HepG2 (cell line): Measurements from ENCODE around the gene PIP5KL1. TPM values are rescaled to one million over a fixed set of nuclear protein-coding genes. Genes with fewer than 3 reads are reported as not detected.

Experiments
- ATAC-seq: fragments of 200-7000 bp; cut with Tn5 transposase; 3 replicates; pipeline ENCODE4 v1.9.1; 2020; ENCODE audit warnings: mild to moderate bottlenecking, moderate library complexity
- BruUV-seq: library from RNA; stranded (reverse); fragments of 400-500 nt; replicated peaks from 2 replicates; lab custom pipeline; 2021; lab: Mats Ljungman, UMichigan
- CTCF ChIA-PET: fragments of 300-600 bp; formaldehyde crosslinking; extraction: SDS; loops from one replicate; lab custom pipeline; 2021; ENCODE audit warnings: low total read pairs, inconsistent platforms, low intra/inter-chr PET ratio; lab: Yijun Ruan, JAX
- POLR2A ChIA-PET: fragments of 350-600 bp; sonication (Branson Sonifier 250); formaldehyde crosslinking; loops from one replicate; lab custom pipeline; 2020; ENCODE audit warnings: antibody characterized with exemption, inconsistent platforms; lab: Yijun Ruan, JAX
- DNase-seq: peaks from one replicate; pipeline ENCODE4 v3.0.0-alpha.2; 2015; ENCODE audit warnings: low spot score
- FAIRE-seq: peaks from 3 replicates; lab custom pipeline; 2011; peaks lifted over from hg19 to GRCh38; lab: Jason Lieb, UNC
- H2AFZ ChIP-seq: one replicate; pipeline ENCODE4 v1.6.1; 2011; ENCODE audit warnings: low read length, inconsistent platforms
- H3K27ac ChIP-seq: fragments of 300-600 bp; 3 replicates; pipeline ENCODE4 v1.8.0; 2011; ENCODE audit warnings: mixed run types, mild to moderate bottlenecking, mixed read lengths, low read length, inconsistent platforms; ENCODE audit not compliant: insufficient read depth; ENCODE audit errors: extremely low read length
- H3K27me3 ChIP-seq, 2 experiments: fragments of 200-600 bp in 1 of 2; 2 replicates in 1 of 2; 3 replicates in 1 of 2; pipeline versions ENCODE4 v1.6.0 to v1.8.0; 2011; ENCODE audit warnings: low read length in 2 of 2, mild to moderate bottlenecking in 2 of 2, moderate library complexity in 2 of 2, inconsistent platforms in 1 of 2; ENCODE audit not compliant: insufficient read depth in 2 of 2, control insufficient read depth in 1 of 2
- H3K36me3 ChIP-seq, 2 experiments: fragments of 200-600 bp in 1 of 2; replicated peaks in 1 of 2; 2 replicates in 1 of 2; 3 replicates in 1 of 2; pipeline versions ENCODE4 v1.5.1 to v1.8.0; 2011; ENCODE audit warnings: low read length in 2 of 2, inconsistent platforms in 1 of 2; ENCODE audit not compliant: insufficient read depth in 2 of 2, control insufficient read depth in 1 of 2
- H3K4me1 ChIP-seq: 2 replicates; pipeline ENCODE4 v1.5.1; 2012; ENCODE audit warnings: low read length, inconsistent platforms; ENCODE audit not compliant: insufficient read depth
- H3K4me2 ChIP-seq: 2 replicates; pipeline ENCODE4 v1.6.0; 2011; ENCODE audit warnings: low read depth, low read length, inconsistent platforms
- H3K4me3 ChIP-seq, 3 experiments: fragments of 200-600 bp in 1 of 3; sonication (generic), shearing (Covaris generic) in 1 of 3; replicated peaks in 1 of 3; 2 replicates each; pipeline ENCODE4 v1.5.1; 2011 to 2016; ENCODE audit warnings: low read length in 3 of 3, inconsistent platforms in 2 of 3, low read depth in 2 of 3, mild to moderate bottlenecking in 2 of 3, control low read depth in 1 of 3, mixed read lengths in 1 of 3; ENCODE audit not compliant: insufficient read depth in 1 of 3
- H3K79me2 ChIP-seq: one replicate; pipeline ENCODE4 v1.6.1; 2011; ENCODE audit warnings: low read length, inconsistent platforms; ENCODE audit not compliant: insufficient read depth
- H3K9ac ChIP-seq: 2 replicates; pipeline ENCODE4 v1.6.0; 2011; ENCODE audit warnings: mild to moderate bottlenecking, low read depth, low read length, inconsistent platforms; ENCODE audit not compliant: insufficient read depth
- H3K9me3 ChIP-seq: 2 replicates; pipeline ENCODE4 v1.5.1; 2012; ENCODE audit warnings: mild to moderate bottlenecking, low read length
- H4K20me1 ChIP-seq: 2 replicates; pipeline ENCODE4 v1.6.0; 2011; ENCODE audit warnings: inconsistent platforms, mild to moderate bottlenecking, low read length, moderate library complexity; ENCODE audit not compliant: insufficient read depth
- GPN1 ChIP-seq: sonication (generic); formaldehyde crosslinking; IDR thresholded peaks from 2 replicates; pipeline ENCODE4 v1.5.1; 2020; ENCODE audit warnings: missing genetic modification reagents, borderline replicate concordance
- KIAA2018 ChIP-seq: sonication (generic); formaldehyde crosslinking; IDR thresholded peaks from 2 replicates; pipeline ENCODE4 v1.5.0; 2020; ENCODE audit warnings: mild to moderate bottlenecking, missing genetic modification reagents, borderline replicate concordance
- MTA1 ChIP-seq: sonication (generic); formaldehyde crosslinking; IDR thresholded peaks from 2 replicates; pipeline ENCODE4 v1.4.0; 2020; ENCODE audit warnings: missing genetic modification reagents, mild to moderate bottlenecking, borderline replicate concordance
- SALL2 ChIP-seq: sonication (generic); formaldehyde crosslinking; IDR thresholded peaks from 2 replicates; pipeline ENCODE4 v1.8.1; 2023; ENCODE audit warnings: mild to moderate bottlenecking, missing genetic modification reagents, inconsistent platforms
- ZFX ChIP-seq: sonication (generic); formaldehyde crosslinking; IDR thresholded peaks from 2 replicates; pipeline ENCODE4 v1.4.0; 2020; ENCODE audit warnings: mild to moderate bottlenecking, low read depth, missing genetic modification reagents, moderate library complexity
- ZNF558 ChIP-seq: sonication (generic); formaldehyde crosslinking; IDR thresholded peaks from 2 replicates; pipeline ENCODE4 v1.9.0; 2022; ENCODE audit warnings: mild to moderate bottlenecking, missing genetic modification reagents, borderline replicate concordance
- ZNF629 ChIP-seq: sonication (generic); formaldehyde crosslinking; conservative IDR thresholded peaks from 2 replicates; pipeline ENCODE4 v1.5.0; 2020; ENCODE audit warnings: missing genetic modification reagents
- ZNF687 ChIP-seq: sonication (generic); formaldehyde crosslinking; IDR thresholded peaks from 2 replicates; pipeline ENCODE4 v1.5.1; 2020; ENCODE audit warnings: mild to moderate bottlenecking, missing genetic modification reagents, moderate library complexity
- ZNF839 ChIP-seq: sonication (generic); formaldehyde crosslinking; IDR thresholded peaks from 2 replicates; pipeline ENCODE4 v1.4.0; 2020; ENCODE audit warnings: missing genetic modification reagents, mild to moderate bottlenecking, borderline replicate concordance
- WGBS: methylation state at CpG from one replicate; pipeline ENCODE4 v1.1.6; 2017; ENCODE audit warnings: low lambda C conversion rate; 5-methylcytosine and 5-hydroxymethylcytosine counted together
- in situ Hi-C: cut with HindIII; loops from 2 replicates; pipeline ENCODE4 v1.10.0; 2017; ENCODE audit warnings: low pct_unique_long_range_greater_than_20kb; ENCODE audit not compliant: extremely low pct_ligation_motif_present
- intact Hi-C: fragments of 100-400 bp; cut with micrococcal nuclease; formaldehyde crosslinking; loops from one replicate; pipeline ENCODE4 v1.10.0; 2022; ENCODE audit not compliant: unreplicated experiment
- polyA plus RNA-seq, 8 experiments: library from polyadenylated mRNA; depleted of rRNA in 3 of 8; stranded (reverse) in 7 of 8; unstranded in 1 of 8; fragments of >200 nt; fragmentation: Illumina TruSeq in 4 of 8; extraction: Trizol in 4 of 8; gene quantifications; 2 replicates each; pipeline versions ENCODE4 v1.2.1 to v1.2.3, GENCODE V29; 2011 to 2016; ENCODE audit warnings: low read depth in 4 of 8, missing spikeins in 1 of 8, mixed read lengths in 1 of 8; ENCODE audit not compliant: insufficient read depth in 1 of 8
- total RNA-seq, 5 experiments: library from RNA; depleted of rRNA; stranded (reverse); fragments of >200 nt; fragmentation: Illumina TruSeq; extraction: Trizol; gene quantifications; 2 replicates each; pipeline ENCODE4 v1.2.3, GENCODE V29; 2016; ENCODE audit warnings: low read depth in 1 of 5

PIP5KL1 gene
- total and polyA plus RNA-seq, 2 of the 13 experiments (the other 11 are each of a cell fraction or from before 2014, with no cell fraction given): 0.20 to 0.49 TPM

GRCh38 chr9:127927988-127928675 lies 2.4 kb downstream of the PIP5KL1 start:
- BruUV-seq: no TSS peak
- Histone ChIP-seq H2AFZ (no peak overlapping the region), H3K9ac (0 out of 2 replicates have a peak overlapping the region, but pooled peaks have one; percentile 8), H3K4me2 (peak overlapping the region; percentile 44), H4K20me1 (no peaks in the 10 kb centered on the region), H3K36me3 (no peaks in the 10 kb centered on the region), H3K27ac (no peak overlapping the region), H3K9me3 (no peaks in the 10 kb centered on the region), H3K4me1 (peaks cover 36% of the 10 kb centered on the region), H3K4me3 (peak overlapping the region in 2 of 3 experiments; percentile 28 to 50; a peak in 4 of 6 replicates), H3K27me3 (peaks cover 0 to 38% of the 10 kb centered on the region in 2 experiments), H3K79me2 (no peaks in the 10 kb centered on the region)
- ATAC-seq (peak; percentile 22), DNase-seq (no peak), FAIRE-seq (no peak)
- CTCF ChIA-PET: no interaction called here
- WGBS: 35% methylated on average over 12 of the region's 24 CpGs
- POLR2A ChIA-PET: no interaction called here
- intact Hi-C loops (no loop called here), in situ Hi-C loops (loop anchor here (5.0 to 10.0 kb wide), 2 partner anchors 331 to 423 kb away; no protein-coding TSS in a partner anchor)
- TF ChIP-seq ZNF839 (CRISPR knock-in tag): no peak
- TF ChIP-seq SALL2 (CRISPR knock-in tag): no peak
- no peak for TF ChIP-seq ZNF558 (CRISPR knock-in tag)
- peak; percentile 61 for TF ChIP-seq ZNF629 (CRISPR knock-in tag)
- peak; percentile 31; the same call in 1 of the 2 replicates for TF ChIP-seq ZFX (CRISPR knock-in tag)
- peak; percentile 53 for TF ChIP-seq ZNF687 (CRISPR knock-in tag)
- no peak for TF ChIP-seq MTA1 (CRISPR knock-in tag)
- TF ChIP-seq GPN1: no peak
- no peak for TF ChIP-seq KIAA2018 (CRISPR knock-in tag)
